Measurements from ENCODE around the gene TDG.

The TDG gene

DNA sequence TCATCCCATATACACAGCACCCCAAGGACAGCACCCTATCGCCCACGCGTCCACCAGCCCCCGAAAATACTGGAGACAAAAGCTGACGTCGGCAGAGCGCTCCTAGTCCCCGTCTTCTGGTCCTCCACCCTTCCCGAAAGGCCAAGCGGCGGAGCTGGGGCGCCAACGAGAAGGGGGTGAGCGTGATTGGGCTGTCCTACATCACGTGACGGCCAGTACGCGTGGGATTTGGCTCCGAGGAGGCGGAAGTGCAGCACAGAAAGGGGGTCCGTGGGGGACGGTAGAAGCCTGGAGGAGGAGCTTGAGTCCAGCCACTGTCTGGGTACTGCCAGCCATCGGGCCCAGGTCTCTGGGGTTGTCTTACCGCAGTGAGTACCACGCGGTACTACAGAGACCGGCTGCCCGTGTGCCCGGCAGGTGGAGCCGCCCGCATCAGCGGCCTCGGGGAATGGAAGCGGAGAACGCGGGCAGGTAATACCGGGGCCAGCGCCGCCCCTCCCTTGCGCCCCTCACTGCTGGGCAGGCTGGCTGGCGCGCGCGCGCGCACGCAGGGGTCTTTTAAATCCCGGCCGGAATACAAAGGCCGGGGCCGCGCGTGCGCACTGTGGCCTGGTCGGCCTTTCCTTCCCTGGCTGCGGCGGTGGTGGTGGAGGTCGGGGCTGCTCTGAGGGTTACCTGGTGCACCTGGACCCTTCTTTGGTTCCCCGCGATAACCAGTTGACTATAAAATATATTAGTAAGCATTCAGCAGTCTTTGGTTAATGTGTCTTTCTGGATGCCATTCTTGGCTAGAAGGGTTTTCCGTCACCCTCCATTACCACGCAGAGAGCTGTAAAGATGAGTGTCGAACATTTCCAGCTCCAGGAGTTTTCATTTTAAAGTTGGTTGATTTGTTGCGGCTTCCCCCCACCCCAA, at the start of gene TDG:
TDG (plus strand) TSS at position 283 of the 915 bp plus-strand sequence; CDS start at position 449, 166 bp downstream.
- in situ Hi-C loops (cut with HindIII; ENCODE audit: low sequenced_read_pairs), result no loop called here

- in situ Hi-C loops (cut with HindIII; ENCODE audit: low sequenced_read_pairs), result no loop called here
Measured at GRCh38 chr12:103917873-103918272, 47.8 kb upstream of the TDG start.

- in situ Hi-C loops (cut with HindIII; ENCODE audit: low sequenced_read_pairs), result no loop called here
Measured at GRCh38 chr12:103924761-103925641, 40.7 kb upstream of the TDG start.

DNA sequence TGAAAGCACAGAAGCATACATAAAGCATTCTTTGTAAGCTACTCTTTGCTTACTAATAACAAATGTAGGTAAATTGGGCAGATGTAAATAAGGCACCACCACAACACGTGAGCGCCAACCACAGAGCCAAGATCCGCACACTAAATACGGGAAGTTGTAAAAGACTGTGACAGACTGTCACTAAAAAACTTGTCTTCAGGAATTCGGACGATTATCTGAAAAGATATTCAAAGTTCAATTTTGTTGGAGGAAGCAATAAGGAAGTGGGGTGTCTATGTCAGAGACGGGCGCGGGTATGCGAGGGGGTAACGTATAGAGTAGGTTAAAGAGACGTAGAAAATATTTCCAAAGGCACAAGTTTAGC, 37.0 kb upstream of the TDG start:
- in situ Hi-C loops (cut with HindIII; ENCODE audit: low sequenced_read_pairs), result no loop called here

GRCh38 chr12:103929046-103929783, 36.5 kb upstream of the TDG start:
- in situ Hi-C loops (cut with HindIII; ENCODE audit: low sequenced_read_pairs), result no loop called here

DNA sequence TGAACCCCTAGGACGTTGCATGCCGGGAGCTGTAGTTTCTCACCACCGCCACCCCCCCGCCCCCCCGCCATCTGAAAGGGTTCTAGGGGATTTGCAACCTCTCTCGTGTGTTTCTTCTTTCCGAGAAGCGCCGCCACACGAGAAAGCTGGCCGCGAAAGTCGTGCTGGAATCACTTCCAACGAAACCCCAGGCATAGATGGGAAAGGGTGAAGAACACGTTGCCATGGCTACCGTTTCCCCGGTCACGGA, 36.0 kb upstream of the TDG start:
- in situ Hi-C loops (cut with HindIII; ENCODE audit: low sequenced_read_pairs), result no loop called here

GRCh38 chr12:103930034-103930786, 35.5 kb upstream of the TDG start, which contains the start of gene HSP90B1:
Gene HSP90B1 (plus strand): TSS chr12:103930410. CDS start chr12:103930516, 106 bp downstream.
- in situ Hi-C loops (cut with HindIII; ENCODE audit: low sequenced_read_pairs), result no loop called here

DNA sequence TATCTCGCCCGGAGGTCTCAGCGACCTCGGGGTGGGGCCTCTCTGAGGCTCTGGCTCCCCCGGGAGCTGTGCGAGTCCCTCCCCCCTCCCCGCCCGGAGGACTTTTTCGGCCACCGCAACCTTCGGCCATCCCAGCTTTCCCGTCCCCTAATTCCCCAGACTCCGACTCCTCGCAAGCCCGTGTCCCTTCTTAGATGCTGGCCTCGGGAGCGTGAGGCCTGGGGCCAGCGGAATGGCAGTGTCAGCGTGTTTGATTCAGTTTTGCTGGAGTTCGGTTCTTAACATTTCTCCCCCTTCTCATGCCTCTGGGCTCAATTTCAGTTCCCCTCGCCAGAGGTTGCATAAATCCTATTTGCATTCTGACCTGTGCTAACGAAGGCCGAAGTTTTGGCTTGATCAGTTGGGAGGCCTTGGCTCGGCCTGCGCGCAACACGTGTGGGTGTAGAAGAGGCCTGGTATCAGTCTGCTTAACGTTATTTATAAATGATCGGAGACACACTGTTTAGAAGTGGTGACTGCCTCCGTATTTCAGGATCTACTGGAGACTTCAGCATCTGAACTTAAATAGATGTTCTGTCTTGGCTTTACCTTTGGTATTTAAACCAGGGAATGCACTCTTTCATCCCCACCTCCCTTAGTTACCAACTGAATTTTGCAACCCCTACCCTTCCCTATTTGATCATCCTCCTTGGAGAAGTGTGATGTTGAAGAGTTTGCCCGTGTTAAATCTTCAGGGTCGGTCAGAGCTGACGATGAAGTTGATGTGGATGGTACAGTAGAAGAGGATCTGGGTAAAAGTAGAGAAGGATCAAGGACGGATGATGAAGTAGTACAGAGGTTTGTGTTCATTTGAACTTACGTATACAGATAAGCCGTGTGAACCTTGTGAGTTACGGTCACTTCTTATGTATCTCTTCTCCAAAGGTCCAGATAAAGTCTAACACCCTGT, 34.6 kb upstream of the TDG start:
- in situ Hi-C loops (cut with HindIII; ENCODE audit: low sequenced_read_pairs), result no loop called here

DNA sequence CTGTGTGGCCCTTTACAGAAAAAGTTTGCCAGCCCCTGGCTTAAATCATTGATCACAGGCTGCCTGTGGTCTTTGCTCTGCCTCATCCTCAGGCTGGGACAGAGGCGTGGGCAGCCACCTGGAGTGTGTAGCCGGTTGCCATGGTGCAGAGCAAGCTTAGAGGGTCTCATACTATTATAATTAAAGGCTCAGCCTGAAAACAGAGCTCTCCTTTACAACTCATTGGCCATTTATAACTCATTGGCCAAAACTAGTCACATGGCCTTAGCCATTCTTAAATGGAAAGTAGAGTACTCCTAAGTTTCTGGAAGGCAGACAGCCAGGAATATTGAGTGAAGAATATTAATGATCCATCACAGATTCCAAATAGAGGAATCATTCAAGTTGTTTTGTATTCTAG, 32.4 kb upstream of the TDG start:
- in situ Hi-C loops (cut with HindIII; ENCODE audit: low sequenced_read_pairs), result no loop called here

DNA sequence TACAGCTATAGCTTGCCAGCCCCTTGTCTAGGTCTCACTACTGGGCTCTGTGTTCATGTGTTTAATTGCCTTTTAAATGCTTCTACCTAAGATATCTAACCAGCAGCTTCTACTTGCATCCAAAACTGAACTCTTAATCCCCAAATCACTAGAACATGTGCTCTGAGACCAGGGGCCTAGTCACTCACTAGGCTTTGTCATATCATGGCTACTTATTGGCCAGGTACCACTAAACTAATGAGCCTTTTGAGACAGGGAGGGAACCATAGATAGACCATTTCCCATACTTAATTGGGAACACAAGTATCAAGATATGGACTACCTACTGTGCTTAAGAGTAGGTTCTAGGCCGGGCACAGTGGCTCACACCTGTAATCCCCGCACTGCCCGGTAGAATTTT, 29.0 kb upstream of the TDG start:
- in situ Hi-C loops (cut with HindIII; ENCODE audit: low sequenced_read_pairs), result no loop called here

- in situ Hi-C loops (cut with HindIII; ENCODE audit: low sequenced_read_pairs), result no loop called here
Measured at GRCh38 chr12:103944964-103945363, 20.7 kb upstream of the TDG start.

DNA sequence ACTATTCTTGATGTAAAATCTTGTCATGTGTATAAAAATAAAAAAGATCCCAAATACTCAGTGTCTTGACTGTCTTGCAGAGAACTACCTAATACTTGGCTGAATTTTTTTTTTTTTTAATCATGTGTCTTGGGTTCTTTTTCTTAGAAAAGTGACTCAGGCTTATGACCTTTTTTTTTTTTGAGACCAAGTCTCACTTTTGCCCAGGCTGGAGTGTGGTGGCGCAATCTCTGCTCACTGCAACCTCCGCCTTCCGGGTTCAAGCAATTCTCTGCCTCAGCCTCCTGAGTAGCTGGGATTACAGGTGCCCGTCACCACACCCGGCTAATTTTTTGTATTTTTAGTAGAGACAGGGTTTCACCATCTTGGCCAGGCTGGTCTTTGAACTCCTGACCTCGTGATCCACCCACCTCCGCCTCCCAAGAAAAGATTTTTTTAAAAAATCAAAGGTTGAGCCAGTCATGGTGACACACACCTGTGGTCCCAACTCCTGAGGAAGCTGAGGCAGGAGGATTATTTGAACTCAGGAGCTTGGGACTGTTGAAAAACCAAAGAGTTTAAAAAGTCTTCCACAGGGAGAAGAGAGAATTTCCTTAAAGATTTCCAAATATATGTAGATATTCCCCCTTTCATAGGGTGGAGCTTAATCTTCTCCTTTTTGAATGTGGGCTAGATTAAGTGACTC, 17.7 kb upstream of the TDG start:
- in situ Hi-C loops (cut with HindIII; ENCODE audit: low sequenced_read_pairs), result no loop called here

DNA sequence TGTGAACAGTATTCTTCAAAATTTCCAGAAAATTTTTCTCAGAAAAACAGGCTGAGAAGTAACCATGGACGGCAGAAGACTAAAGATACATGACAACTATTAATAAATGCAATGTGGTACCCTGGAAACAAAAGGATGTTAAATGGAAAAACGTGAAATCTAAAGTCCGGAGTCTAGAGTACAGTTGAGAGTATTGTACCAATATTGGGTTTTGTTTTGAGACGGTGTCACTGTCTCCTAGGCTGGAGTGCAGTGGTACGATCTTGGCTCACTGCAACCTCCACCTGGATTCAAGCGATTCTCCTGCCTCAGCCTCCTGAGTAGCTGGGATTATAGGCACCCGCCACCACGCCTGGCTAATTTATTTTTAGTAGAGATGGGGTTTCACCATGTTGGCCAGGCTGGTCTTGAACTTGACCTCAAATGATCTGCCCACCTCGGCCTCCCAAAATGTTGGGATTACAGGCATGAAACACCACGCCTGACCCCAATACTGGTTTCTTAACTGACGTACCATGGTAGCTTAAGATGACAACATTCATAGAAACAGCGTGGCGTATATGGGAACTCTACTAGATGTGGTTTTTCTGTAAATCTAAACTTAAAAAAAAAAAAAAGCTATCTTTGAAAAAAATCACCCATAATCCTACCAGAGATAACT, 16.8 kb upstream of the TDG start:
- in situ Hi-C loops (cut with HindIII; ENCODE audit: low sequenced_read_pairs), result no loop called here

DNA sequence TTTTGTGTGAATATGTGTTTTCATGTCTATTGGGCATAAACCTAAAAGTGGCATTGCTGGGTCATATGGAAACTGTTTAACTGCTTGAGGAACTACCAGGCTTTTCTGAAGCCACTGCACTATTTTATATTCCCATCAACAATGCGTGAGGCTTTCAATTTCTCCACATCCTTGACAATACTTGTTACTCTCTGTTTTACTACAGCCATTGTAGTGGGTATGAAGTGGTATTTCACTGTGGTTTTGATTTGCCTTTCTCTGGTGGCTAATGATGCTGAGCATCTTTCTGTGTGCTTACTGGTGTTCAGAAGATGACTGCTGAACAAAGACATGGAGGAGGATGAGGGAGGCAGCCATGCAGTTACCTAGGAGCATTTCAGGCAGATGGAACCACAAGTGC, 13.2 kb upstream of the TDG start:
- in situ Hi-C loops (cut with HindIII; ENCODE audit: low sequenced_read_pairs), result no loop called here

- in situ Hi-C loops (cut with HindIII; ENCODE audit: low sequenced_read_pairs), result no loop called here
Measured at GRCh38 chr12:103955811-103956508, 9.7 kb upstream of the TDG start.

- in situ Hi-C loops (cut with HindIII; ENCODE audit: low sequenced_read_pairs), result no loop called here
Measured at GRCh38 chr12:103956509-103957027, 9.1 kb upstream of the TDG start.

DNA sequence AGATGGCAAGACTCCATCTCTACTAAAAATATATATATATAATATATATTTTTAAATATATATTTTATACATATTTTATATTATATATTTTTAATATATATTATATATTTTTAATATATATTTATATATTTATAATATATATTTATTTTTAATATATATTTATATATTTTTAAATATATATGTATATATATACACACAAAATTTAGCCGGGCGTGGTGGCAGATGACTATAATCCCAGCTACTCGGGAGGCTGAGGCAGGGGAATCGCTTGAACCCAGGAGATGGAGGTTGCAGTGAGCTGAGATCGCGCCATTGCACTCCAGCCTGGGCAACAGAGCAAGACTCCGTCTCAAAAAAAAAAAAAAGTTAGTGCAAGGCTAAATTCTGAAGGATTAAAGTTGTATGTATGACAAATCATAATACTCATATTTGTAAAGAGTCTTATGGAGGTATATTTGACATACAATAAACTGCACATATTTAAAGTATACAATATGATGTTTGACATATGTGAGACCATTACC, 7.7 kb upstream of the TDG start:
- in situ Hi-C loops (cut with HindIII; ENCODE audit: low sequenced_read_pairs), result no loop called here

All from endothelial cell of hepatic sinusoid (primary cell).